GM12878 (cell line): ENCODE measurements around the gene PBRM1. TPM values are rescaled to one million over a fixed set of nuclear protein-coding genes. Genes with fewer than 3 reads are reported as not detected.

Experiments
- BHLHE40 ChIP-seq, 2 experiments: fragments of 450-650 bp in 1 of 2; IDR thresholded peaks; 2 replicates each; pipeline ENCODE4 v1.6.1; 2011 to 2017; ENCODE audit warnings: low read depth in 2 of 2, borderline replicate concordance in 1 of 2, improper control_type of control experiment in 1 of 2, low read length in 1 of 2, mild to moderate bottlenecking in 1 of 2
- MYB ChIP-seq: fragments of 150-350 bp; IDR thresholded peaks from 2 replicates; pipeline ENCODE4 v1.6.1; 2014; ENCODE audit warnings: mild to moderate bottlenecking, low read depth, low read length, borderline replicate concordance
- NR2C1 ChIP-seq: fragments of 450-650 bp; IDR thresholded peaks from 2 replicates; pipeline ENCODE4 v1.6.1; 2017; ENCODE audit warnings: antibody characterized with exemption, mild to moderate bottlenecking, moderate library complexity
- NR2F1 ChIP-seq: fragments of 450-650 bp; conservative IDR thresholded peaks from 2 replicates; pipeline ENCODE4 v1.6.1; 2017; ENCODE audit warnings: mild to moderate bottlenecking
- PML ChIP-seq: IDR thresholded peaks from 2 replicates; pipeline ENCODE4 v1.6.1; 2012; ENCODE audit warnings: low read length, inconsistent platforms
- POLR2A ChIP-seq: IDR thresholded peaks from 2 replicates; pipeline ENCODE4 v1.6.1; 2011; ENCODE audit warnings: low read depth, mild to moderate bottlenecking, low read length
- RCOR1 ChIP-seq: conservative IDR thresholded peaks from 2 replicates; pipeline ENCODE4 v1.6.1; 2012; ENCODE audit warnings: low read depth, low read length, improper control_type of control experiment
- RELB ChIP-seq: fragments of 450-650 bp; IDR thresholded peaks from 2 replicates; pipeline ENCODE4 v1.6.1; 2017; ENCODE audit warnings: low read depth, mild to moderate bottlenecking, moderate library complexity
- TCF3 ChIP-seq: IDR thresholded peaks from 2 replicates; pipeline ENCODE4 v1.6.1; 2012; ENCODE audit warnings: low read depth, mild to moderate bottlenecking, low read length, borderline replicate concordance; ENCODE audit not compliant: insufficient read depth
- ZNF274 ChIP-seq: IDR thresholded peaks from one replicate; pipeline ENCODE4 v1.8.0; 2011; ENCODE audit not compliant: insufficient read length, insufficient read depth
- polyA plus RNA-seq, 11 experiments: library from polyadenylated mRNA; depleted of rRNA in 4 of 11; unstranded in 6 of 11; stranded (reverse) in 5 of 11; fragments of >200 nt; fragmentation: Nextera tagmentation in 4 of 11; fragmentation: Illumina TruSeq in 1 of 11; extraction: Ambion mirVana in 4 of 11; extraction: Trizol in 1 of 11; gene quantifications; 1 replicate in 1 of 11; 2 replicates in 10 of 11; pipeline versions ENCODE4 v1.2.1 to v1.2.3, GENCODE V29; 2011 to 2016; ENCODE audit warnings: inconsistent platforms in 2 of 11, missing spikeins in 2 of 11, low read depth in 1 of 11
- total RNA-seq, 4 experiments: library from RNA; depleted of rRNA in 3 of 4; stranded (reverse); fragments of >200 nt in 3 of 4; fragmentation: Illumina TruSeq in 1 of 4; extraction: Trizol in 1 of 4; gene quantifications; 2 replicates each; pipeline versions ENCODE4 v1.2.1 to v1.2.3, GENCODE V29; 2013 to 2021
- TF ChIP-seq, protein P1 (sequence below): fragments of 450-650 bp; IDR thresholded peaks from 2 replicates; pipeline ENCODE4 v1.6.1; 2018; ENCODE audit warnings: borderline replicate concordance, mild to moderate bottlenecking; ENCODE audit not compliant: partially characterized antibody
- TF ChIP-seq, protein P2 (sequence below): fragments of 450-650 bp; IDR thresholded peaks from 2 replicates; pipeline ENCODE4 v1.6.1; 2017; ENCODE audit warnings: borderline replicate concordance
- TF ChIP-seq, protein P3 (sequence below): fragments of 450-650 bp; IDR thresholded peaks from 2 replicates; pipeline ENCODE4 v1.6.1; 2014; ENCODE audit warnings: mild to moderate bottlenecking
- TF ChIP-seq, protein P4 (sequence below): fragments of 450-650 bp; IDR thresholded peaks from 2 replicates; pipeline ENCODE4 v1.6.1; 2017; ENCODE audit warnings: mild to moderate bottlenecking, moderate library complexity

PBRM1 gene
- total and polyA plus RNA-seq, 10 of the 15 experiments (the other 5 are each of a cell fraction or from before 2014, with no cell fraction given): 8.9 to 88.9 (median 39.3) TPM

GRCh38 chr3:52705688-52706686 is 20.3 kb upstream of the PBRM1 start, which contains the start of the genes GLT8D1 and SPCS1 (continued):
- TF ChIP-seq, protein P1, sequence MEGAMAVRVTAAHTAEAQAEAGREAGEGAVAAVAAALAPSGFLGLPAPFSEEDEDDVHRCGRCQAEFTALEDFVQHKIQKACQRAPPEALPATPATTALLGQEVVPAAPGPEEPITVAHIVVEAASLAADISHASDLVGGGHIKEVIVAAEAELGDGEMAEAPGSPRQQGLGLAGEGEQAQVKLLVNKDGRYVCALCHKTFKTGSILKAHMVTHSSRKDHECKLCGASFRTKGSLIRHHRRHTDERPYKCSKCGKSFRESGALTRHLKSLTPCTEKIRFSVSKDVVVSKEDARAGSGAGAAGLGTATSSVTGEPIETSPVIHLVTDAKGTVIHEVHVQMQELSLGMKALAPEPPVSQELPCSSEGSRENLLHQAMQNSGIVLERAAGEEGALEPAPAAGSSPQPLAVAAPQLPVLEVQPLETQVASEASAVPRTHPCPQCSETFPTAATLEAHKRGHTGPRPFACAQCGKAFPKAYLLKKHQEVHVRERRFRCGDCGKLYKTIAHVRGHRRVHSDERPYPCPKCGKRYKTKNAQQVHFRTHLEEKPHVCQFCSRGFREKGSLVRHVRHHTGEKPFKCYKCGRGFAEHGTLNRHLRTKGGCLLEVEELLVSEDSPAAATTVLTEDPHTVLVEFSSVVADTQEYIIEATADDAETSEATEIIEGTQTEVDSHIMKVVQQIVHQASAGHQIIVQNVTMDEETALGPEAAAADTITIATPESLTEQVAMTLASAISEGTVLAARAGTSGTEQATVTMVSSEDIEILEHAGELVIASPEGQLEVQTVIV: peak; percentile 75
- TF ChIP-seq, protein P2, sequence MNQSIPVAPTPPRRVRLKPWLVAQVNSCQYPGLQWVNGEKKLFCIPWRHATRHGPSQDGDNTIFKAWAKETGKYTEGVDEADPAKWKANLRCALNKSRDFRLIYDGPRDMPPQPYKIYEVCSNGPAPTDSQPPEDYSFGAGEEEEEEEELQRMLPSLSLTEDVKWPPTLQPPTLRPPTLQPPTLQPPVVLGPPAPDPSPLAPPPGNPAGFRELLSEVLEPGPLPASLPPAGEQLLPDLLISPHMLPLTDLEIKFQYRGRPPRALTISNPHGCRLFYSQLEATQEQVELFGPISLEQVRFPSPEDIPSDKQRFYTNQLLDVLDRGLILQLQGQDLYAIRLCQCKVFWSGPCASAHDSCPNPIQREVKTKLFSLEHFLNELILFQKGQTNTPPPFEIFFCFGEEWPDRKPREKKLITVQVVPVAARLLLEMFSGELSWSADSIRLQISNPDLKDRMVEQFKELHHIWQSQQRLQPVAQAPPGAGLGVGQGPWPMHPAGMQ: peak; percentile 72
- peak; percentile 70; the same call in 1 of the 2 replicates for TF ChIP-seq RELB
- TF ChIP-seq ZNF274: no peak
- TF ChIP-seq BHLHE40 (IDR thresholded peaks at IDR 0.05; ENCODE audit: borderline replicate concordance in 1 of 2, low read depth in 2 of 2, low read length in 1 of 2): peak in 1 of 2 experiments; percentile 59; a peak in 1 of 4 replicates
- TF ChIP-seq, protein P3, sequence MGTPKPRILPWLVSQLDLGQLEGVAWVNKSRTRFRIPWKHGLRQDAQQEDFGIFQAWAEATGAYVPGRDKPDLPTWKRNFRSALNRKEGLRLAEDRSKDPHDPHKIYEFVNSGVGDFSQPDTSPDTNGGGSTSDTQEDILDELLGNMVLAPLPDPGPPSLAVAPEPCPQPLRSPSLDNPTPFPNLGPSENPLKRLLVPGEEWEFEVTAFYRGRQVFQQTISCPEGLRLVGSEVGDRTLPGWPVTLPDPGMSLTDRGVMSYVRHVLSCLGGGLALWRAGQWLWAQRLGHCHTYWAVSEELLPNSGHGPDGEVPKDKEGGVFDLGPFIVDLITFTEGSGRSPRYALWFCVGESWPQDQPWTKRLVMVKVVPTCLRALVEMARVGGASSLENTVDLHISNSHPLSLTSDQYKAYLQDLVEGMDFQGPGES: no peak
- no peak for TF ChIP-seq PML
- 0 out of 2 replicates have a peak, but pooled peaks have one; percentile 16 for TF ChIP-seq TCF3
- TF ChIP-seq NR2C1: peak; percentile 97
- peak; percentile 77; the same call in 1 of the 2 replicates for TF ChIP-seq NR2F1
- peak; percentile 93 for TF ChIP-seq POLR2A
- TF ChIP-seq, protein P4, sequence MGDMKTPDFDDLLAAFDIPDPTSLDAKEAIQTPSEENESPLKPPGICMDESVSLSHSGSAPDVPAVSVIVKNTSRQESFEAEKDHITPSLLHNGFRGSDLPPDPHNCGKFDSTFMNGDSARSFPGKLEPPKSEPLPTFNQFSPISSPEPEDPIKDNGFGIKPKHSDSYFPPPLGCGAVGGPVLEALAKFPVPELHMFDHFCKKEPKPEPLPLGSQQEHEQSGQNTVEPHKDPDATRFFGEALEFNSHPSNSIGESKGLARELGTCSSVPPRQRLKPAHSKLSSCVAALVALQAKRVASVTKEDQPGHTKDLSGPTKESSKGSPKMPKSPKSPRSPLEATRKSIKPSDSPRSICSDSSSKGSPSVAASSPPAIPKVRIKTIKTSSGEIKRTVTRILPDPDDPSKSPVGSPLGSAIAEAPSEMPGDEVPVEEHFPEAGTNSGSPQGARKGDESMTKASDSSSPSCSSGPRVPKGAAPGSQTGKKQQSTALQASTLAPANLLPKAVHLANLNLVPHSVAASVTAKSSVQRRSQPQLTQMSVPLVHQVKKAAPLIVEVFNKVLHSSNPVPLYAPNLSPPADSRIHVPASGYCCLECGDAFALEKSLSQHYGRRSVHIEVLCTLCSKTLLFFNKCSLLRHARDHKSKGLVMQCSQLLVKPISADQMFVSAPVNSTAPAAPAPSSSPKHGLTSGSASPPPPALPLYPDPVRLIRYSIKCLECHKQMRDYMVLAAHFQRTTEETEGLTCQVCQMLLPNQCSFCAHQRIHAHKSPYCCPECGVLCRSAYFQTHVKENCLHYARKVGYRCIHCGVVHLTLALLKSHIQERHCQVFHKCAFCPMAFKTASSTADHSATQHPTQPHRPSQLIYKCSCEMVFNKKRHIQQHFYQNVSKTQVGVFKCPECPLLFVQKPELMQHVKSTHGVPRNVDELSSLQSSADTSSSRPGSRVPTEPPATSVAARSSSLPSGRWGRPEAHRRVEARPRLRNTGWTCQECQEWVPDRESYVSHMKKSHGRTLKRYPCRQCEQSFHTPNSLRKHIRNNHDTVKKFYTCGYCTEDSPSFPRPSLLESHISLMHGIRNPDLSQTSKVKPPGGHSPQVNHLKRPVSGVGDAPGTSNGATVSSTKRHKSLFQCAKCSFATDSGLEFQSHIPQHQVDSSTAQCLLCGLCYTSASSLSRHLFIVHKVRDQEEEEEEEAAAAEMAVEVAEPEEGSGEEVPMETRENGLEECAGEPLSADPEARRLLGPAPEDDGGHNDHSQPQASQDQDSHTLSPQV: no peak
- TF ChIP-seq MYB: peak; percentile 71; the same call in 1 of the 2 replicates
- TF ChIP-seq RCOR1: no peak
